ENCODE results near the gene CCDC171. TPM values are rescaled to one million over a fixed set of nuclear protein-coding genes. Genes with fewer than 3 reads are reported as not detected.

CCDC171 gene
- total RNA-seq, 2 donors from 2014 or later: 1.4 to 1.8 TPM

- peak; percentile 41 to 54 for ATAC-seq
- intact Hi-C loops (cut with DNase I): no loop called here
- DNase-seq: no peak
Observed at GRCh38 chr9:15837079-15837679, 284.3 kb downstream of the CCDC171 start.

GRCh38 chr9:15842051-15842450, 289.2 kb downstream of the CCDC171 start:
- DNase-seq (no peak), ATAC-seq (no peak)
- intact Hi-C loops (cut with DNase I): no loop called here

- DNase-seq: no peak
- ATAC-seq: no peak
- intact Hi-C loops (cut with DNase I): no loop called here
Observed at GRCh38 chr9:15843316-15843715, 290.5 kb downstream of the CCDC171 start.

GRCh38 chr9:15843931-15844330, 291.1 kb downstream of the CCDC171 start:
- ATAC-seq (no peak), DNase-seq (no peak)
- intact Hi-C loops (cut with DNase I): no loop called here

GRCh38 chr9:15846611-15847010, 293.8 kb downstream of the CCDC171 start:
- ATAC-seq: no peak
- DNase-seq: no peak
- intact Hi-C loops (cut with DNase I): no loop called here

- DNase-seq (no peak), ATAC-seq (no peak)
- intact Hi-C loops (cut with DNase I): no loop called here
Observed at GRCh38 chr9:15849871-15850270, 297.0 kb downstream of the CCDC171 start.

- intact Hi-C loops (cut with DNase I): no loop called here
- DNase-seq: no peak
- ATAC-seq: no peak
Observed at GRCh38 chr9:15851766-15852165, 298.9 kb downstream of the CCDC171 start.

GRCh38 chr9:15856591-15856990, 303.7 kb downstream of the CCDC171 start:
- ATAC-seq (no peak), DNase-seq (no peak)
- intact Hi-C loops (cut with DNase I): no loop called here

GRCh38 chr9:15867334-15867733, 314.5 kb downstream of the CCDC171 start:
- no peak for DNase-seq
- ATAC-seq: no peak

GRCh38 chr9:15867988-15868387, 315.1 kb downstream of the CCDC171 start:
- intact Hi-C loops (cut with DNase I): no loop called here
- ATAC-seq: no peak
- no peak for DNase-seq

More at GRCh38 chr9:15867334-15867733, 314.5 kb downstream of the CCDC171 start:
- intact Hi-C loops (cut with DNase I): no loop called here

GRCh38 chr9:15873573-15874177, 320.8 kb downstream of the CCDC171 start:
- intact Hi-C loops (cut with DNase I): loop anchor here in 1 of 2 donors (5.0 to 10.0 kb wide), 2 partner anchors 311 to 1589 kb away; no protein-coding TSS in a partner anchor
- ATAC-seq: no peak
- no peak for DNase-seq

GRCh38 chr9:15882328-15882727, 329.5 kb downstream of the CCDC171 start:
- intact Hi-C loops (cut with DNase I): no loop called here
- DNase-seq (no peak), ATAC-seq (no peak)

- intact Hi-C loops (cut with DNase I): no loop called here
- DNase-seq (no peak), ATAC-seq (no peak)
Observed at GRCh38 chr9:15882883-15883282, 330.0 kb downstream of the CCDC171 start.

GRCh38 chr9:15885464-15885863, 332.6 kb downstream of the CCDC171 start:
- ATAC-seq: no peak
- DNase-seq: no peak
- intact Hi-C loops (cut with DNase I): no loop called here

- intact Hi-C loops (cut with DNase I): no loop called here
- peak in 1 of 2 donors; percentile 72 for ATAC-seq
- no peak for DNase-seq
Observed at GRCh38 chr9:15889555-15889954, 336.7 kb downstream of the CCDC171 start.

GRCh38 chr9:15901572-15901971, 348.7 kb downstream of the CCDC171 start:
- ATAC-seq (no peak), DNase-seq (no peak)
- intact Hi-C loops (cut with DNase I): no loop called here

GRCh38 chr9:15909297-15909696, 356.5 kb downstream of the CCDC171 start:
- intact Hi-C loops (cut with DNase I): no loop called here
- DNase-seq (no peak), ATAC-seq (peak; percentile 59 to 86)

GRCh38 chr9:15915711-15916110, 362.9 kb downstream of the CCDC171 start:
- no peak for ATAC-seq
- intact Hi-C loops (cut with DNase I): no loop called here
- no peak for DNase-seq

GRCh38 chr9:15927161-15927560, 374.3 kb downstream of the CCDC171 start:
- ATAC-seq: peak in 1 of 2 donors; percentile 62
- intact Hi-C loops (cut with DNase I): no loop called here
- no peak for DNase-seq

- DNase-seq (no peak), ATAC-seq (peak in 1 of 2 donors; percentile 59)
- intact Hi-C loops (cut with DNase I): no loop called here
Observed at GRCh38 chr9:15935661-15936305, 382.9 kb downstream of the CCDC171 start.

All from left cardiac atrium (tissue), 4 donors.